NCI-H1436 (cell line): ENCODE results near the gene MAP3K14.

ENCODE experiments used
- DNase-seq: peaks from one replicate; lab custom pipeline; 2025; lab: John Stamatoyannopoulos, UW

MAP3K14 gene

GRCh38 chr17:45282683-45283644 lies 33.9 kb downstream of the MAP3K14 start:
- DNase-seq: peak; percentile 23

- no peak for DNase-seq
Measured at GRCh38 chr17:45279898-45280297, 36.9 kb downstream of the MAP3K14 start.

GRCh38 chr17:45277992-45278391 lies 38.8 kb downstream of the MAP3K14 start:
- no peak for DNase-seq

- DNase-seq: peak; percentile 91
Measured at GRCh38 chr17:45277216-45277849, 39.5 kb downstream of the MAP3K14 start.

GRCh38 chr17:45276031-45276430 lies 40.8 kb downstream of the MAP3K14 start:
- DNase-seq: no peak

GRCh38 chr17:45274033-45274432 lies 42.8 kb downstream of the MAP3K14 start:
- no peak for DNase-seq

- DNase-seq: no peak
Measured at GRCh38 chr17:45273551-45273957, 43.3 kb downstream of the MAP3K14 start.

GRCh38 chr17:45271603-45272002 lies 45.2 kb downstream of the MAP3K14 start:
- DNase-seq: no peak

GRCh38 chr17:45270828-45271418 lies 45.9 kb downstream of the MAP3K14 start:
- DNase-seq: peak; percentile 26

- DNase-seq: no peak
Measured at GRCh38 chr17:45269912-45270311, 46.9 kb downstream of the MAP3K14 start.

GRCh38 chr17:45267436-45268055 lies 49.3 kb downstream of the MAP3K14 start:
- DNase-seq: no peak

- no peak for DNase-seq
Measured at GRCh38 chr17:45266372-45266926, 50.4 kb downstream of the MAP3K14 start.

GRCh38 chr17:45265821-45266220 lies 51.0 kb downstream of the MAP3K14 start:
- no peak for DNase-seq

GRCh38 chr17:45264988-45265387 lies 51.8 kb downstream of the MAP3K14 start:
- DNase-seq: peak; percentile 67

- no peak for DNase-seq
Measured at GRCh38 chr17:45264430-45264829, 52.4 kb downstream of the MAP3K14 start.

- DNase-seq: no peak
Measured at GRCh38 chr17:45263477-45263860, 53.4 kb downstream of the MAP3K14 start.

GRCh38 chr17:45262516-45263476 lies 54.0 kb downstream of the MAP3K14 start:
- no peak for DNase-seq

- DNase-seq: no peak
Measured at GRCh38 chr17:45261577-45262515, 55.0 kb downstream of the MAP3K14 start, which contains the start of gene SPATA32. Gene SPATA32, minus strand, starts transcription at chr17:45262094. Its CDS starts 78 bp downstream, at chr17:45262016.

GRCh38 chr17:45260204-45260783 lies 56.5 kb downstream of the MAP3K14 start:
- DNase-seq: no peak
